GM12891 (cell line): Measurements from ENCODE around the gene SP8.

ENCODE experiments used
- POLR2A ChIP-seq: IDR thresholded peaks from 2 replicates; pipeline ENCODE4 v1.6.1; 2011; ENCODE audit warnings: low read depth, low read length, control low read depth
- POLR2AphosphoS5 ChIP-seq: IDR thresholded peaks from 2 replicates; pipeline ENCODE4 v1.6.1; 2011; ENCODE audit warnings: low read depth, low read length, control low read depth
- TAF1 ChIP-seq: IDR thresholded peaks from 2 replicates; pipeline ENCODE4 v1.6.1; 2011; ENCODE audit warnings: low read depth, low read length, control low read depth

- TF ChIP-seq POLR2AphosphoS5 (no peak), TAF1 (no peak), POLR2A (no peak)
Measured at GRCh38 chr7:20785157-20786048, 1.3 kb downstream of the SP8 start.
